C4-2B (cell line): ENCODE results near the gene SCAANT1.

Experiments
- ZFX ChIP-seq: fragments of 450-650 bp; IDR thresholded peaks from 2 replicates; pipeline ENCODE4 v1.6.1; 2017
- TF ChIP-seq, protein P1 (sequence below): fragments of 450-650 bp; conservative IDR thresholded peaks from 2 replicates; pipeline ENCODE4 v1.5.1; 2017; ENCODE audit warnings: mild to moderate bottlenecking

DNA sequence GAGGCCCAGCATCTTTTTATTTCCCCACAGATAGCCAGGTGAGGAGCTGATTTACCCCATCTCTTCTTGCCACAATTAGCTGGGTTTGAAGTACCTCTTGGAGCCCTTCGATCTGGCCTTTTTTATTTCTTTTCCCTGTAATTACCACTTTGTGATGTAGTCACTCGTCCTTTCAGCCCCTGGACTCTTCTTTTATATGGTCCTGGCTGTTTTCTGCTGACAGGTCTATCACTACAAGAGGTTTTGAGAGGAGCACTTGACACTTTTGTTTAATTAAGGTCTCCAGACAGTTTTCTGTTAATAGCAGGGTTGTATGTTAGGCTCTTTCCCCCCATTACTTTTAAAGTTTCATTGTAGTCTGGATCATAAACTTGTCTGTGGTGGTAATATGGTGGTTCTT lies 36.7 kb downstream of the SCAANT1 start:
- TF ChIP-seq, protein P1, sequence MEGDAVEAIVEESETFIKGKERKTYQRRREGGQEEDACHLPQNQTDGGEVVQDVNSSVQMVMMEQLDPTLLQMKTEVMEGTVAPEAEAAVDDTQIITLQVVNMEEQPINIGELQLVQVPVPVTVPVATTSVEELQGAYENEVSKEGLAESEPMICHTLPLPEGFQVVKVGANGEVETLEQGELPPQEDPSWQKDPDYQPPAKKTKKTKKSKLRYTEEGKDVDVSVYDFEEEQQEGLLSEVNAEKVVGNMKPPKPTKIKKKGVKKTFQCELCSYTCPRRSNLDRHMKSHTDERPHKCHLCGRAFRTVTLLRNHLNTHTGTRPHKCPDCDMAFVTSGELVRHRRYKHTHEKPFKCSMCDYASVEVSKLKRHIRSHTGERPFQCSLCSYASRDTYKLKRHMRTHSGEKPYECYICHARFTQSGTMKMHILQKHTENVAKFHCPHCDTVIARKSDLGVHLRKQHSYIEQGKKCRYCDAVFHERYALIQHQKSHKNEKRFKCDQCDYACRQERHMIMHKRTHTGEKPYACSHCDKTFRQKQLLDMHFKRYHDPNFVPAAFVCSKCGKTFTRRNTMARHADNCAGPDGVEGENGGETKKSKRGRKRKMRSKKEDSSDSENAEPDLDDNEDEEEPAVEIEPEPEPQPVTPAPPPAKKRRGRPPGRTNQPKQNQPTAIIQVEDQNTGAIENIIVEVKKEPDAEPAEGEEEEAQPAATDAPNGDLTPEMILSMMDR: no peak
- no peak for TF ChIP-seq ZFX
